Measurements from ENCODE around the gene AQP11.
"Not testable (repeated sequence)": the region's sequence is repeated elsewhere in the genome, so short reads cannot be mapped to it uniquely, and the experiment has no call there.

Gene AQP11

GRCh38 chr11:77589521-77590193 lies at the start of gene AQP11:
TSS of gene AQP11 (plus strand) at chr11:77589953. CDS start at chr11:77589993, 40 bp downstream.
- peak; percentile 77 for DNase-seq
- in situ Hi-C loops (cut with MboI; ENCODE audit: low pct_unique_long_range_greater_than_20kb, low sequenced_read_pairs) = no loop called here

GRCh38 chr11:77542296-77542695 lies 47.5 kb upstream of the AQP11 start:
- in situ Hi-C loops (cut with MboI; ENCODE audit: low pct_unique_long_range_greater_than_20kb, low sequenced_read_pairs) = no loop called here
- DNase-seq = no peak

- no peak for DNase-seq
- in situ Hi-C loops (cut with MboI; ENCODE audit: low pct_unique_long_range_greater_than_20kb, low sequenced_read_pairs) = no loop called here
Observed at GRCh38 chr11:77547047-77547836, 42.5 kb upstream of the AQP11 start.

- in situ Hi-C loops (cut with MboI; ENCODE audit: low pct_unique_long_range_greater_than_20kb, low sequenced_read_pairs) = no loop called here
- DNase-seq = peak; percentile 64
Observed at GRCh38 chr11:77547863-77548551, 41.7 kb upstream of the AQP11 start.

GRCh38 chr11:77548552-77549445 lies 41.0 kb upstream of the AQP11 start:
- in situ Hi-C loops (cut with MboI; ENCODE audit: low pct_unique_long_range_greater_than_20kb, low sequenced_read_pairs) = no loop called here

GRCh38 chr11:77551426-77551825 lies 38.3 kb upstream of the AQP11 start:
- in situ Hi-C loops (cut with MboI; ENCODE audit: low pct_unique_long_range_greater_than_20kb, low sequenced_read_pairs) = loop anchor here (10.0 kb wide), 1 partner anchor 357 kb away; no protein-coding TSS in a partner anchor
- not testable (repeated sequence) for DNase-seq

More at GRCh38 chr11:77548552-77549445, 41.0 kb upstream of the AQP11 start:
- no peak for DNase-seq

- in situ Hi-C loops (cut with MboI; ENCODE audit: low pct_unique_long_range_greater_than_20kb, low sequenced_read_pairs) = loop anchor here (10.0 kb wide), 1 partner anchor 363 kb away; no protein-coding TSS in a partner anchor
- peak; percentile 34 for DNase-seq
Observed at GRCh38 chr11:77557553-77557952, 32.2 kb upstream of the AQP11 start.

GRCh38 chr11:77558380-77558779 lies 31.4 kb upstream of the AQP11 start:
- no peak for DNase-seq
- in situ Hi-C loops (cut with MboI; ENCODE audit: low pct_unique_long_range_greater_than_20kb, low sequenced_read_pairs) = loop anchor here (10.0 kb wide), 1 partner anchor 364 kb away; no protein-coding TSS in a partner anchor

- in situ Hi-C loops (cut with MboI; ENCODE audit: low pct_unique_long_range_greater_than_20kb, low sequenced_read_pairs) = loop anchor here (10.0 kb wide), 1 partner anchor 365 kb away; no protein-coding TSS in a partner anchor
- no peak for DNase-seq
Observed at GRCh38 chr11:77559686-77560401, 29.9 kb upstream of the AQP11 start.

GRCh38 chr11:77560605-77561004 lies 29.1 kb upstream of the AQP11 start:
- DNase-seq = no peak
- in situ Hi-C loops (cut with MboI; ENCODE audit: low pct_unique_long_range_greater_than_20kb, low sequenced_read_pairs) = no loop called here

GRCh38 chr11:77561257-77561656 lies 28.5 kb upstream of the AQP11 start:
- in situ Hi-C loops (cut with MboI; ENCODE audit: low pct_unique_long_range_greater_than_20kb, low sequenced_read_pairs) = no loop called here
- no peak for DNase-seq

- in situ Hi-C loops (cut with MboI; ENCODE audit: low pct_unique_long_range_greater_than_20kb, low sequenced_read_pairs) = no loop called here
Observed at GRCh38 chr11:77568306-77568705, 21.4 kb upstream of the AQP11 start.

GRCh38 chr11:77568916-77569675 lies 20.7 kb upstream of the AQP11 start:
- in situ Hi-C loops (cut with MboI; ENCODE audit: low pct_unique_long_range_greater_than_20kb, low sequenced_read_pairs) = no loop called here

More at GRCh38 chr11:77568306-77568705, 21.4 kb upstream of the AQP11 start:
- DNase-seq = no peak

GRCh38 chr11:77569676-77570070 lies 20.1 kb upstream of the AQP11 start:
- in situ Hi-C loops (cut with MboI; ENCODE audit: low pct_unique_long_range_greater_than_20kb, low sequenced_read_pairs) = no loop called here
- no peak for DNase-seq

More at GRCh38 chr11:77568916-77569675, 20.7 kb upstream of the AQP11 start:
- no peak for DNase-seq

- DNase-seq; in situ Hi-C loops (cut with MboI; ENCODE audit: low pct_unique_long_range_greater_than_20kb, low sequenced_read_pairs): not testable (repeated sequence)
Observed at GRCh38 chr11:77570896-77571295, 18.9 kb upstream of the AQP11 start.

GRCh38 chr11:77575428-77575827 lies 14.3 kb upstream of the AQP11 start:
- in situ Hi-C loops (cut with MboI; ENCODE audit: low pct_unique_long_range_greater_than_20kb, low sequenced_read_pairs); DNase-seq: not testable (repeated sequence)

- in situ Hi-C loops (cut with MboI; ENCODE audit: low pct_unique_long_range_greater_than_20kb, low sequenced_read_pairs) = no loop called here
- DNase-seq = peak; percentile 36
Observed at GRCh38 chr11:77580712-77581337, 8.9 kb upstream of the AQP11 start.
